Lower lobe of right lung (tissue), 2 donors: Measurements from ENCODE around the gene NPPC. TPM values are rescaled to one million over a fixed set of nuclear protein-coding genes. Genes with fewer than 3 reads are reported as not detected.

ENCODE experiments used
- ATAC-seq, 2 donors: fragments of 200-7000 bp; cut with Tn5 transposase; one replicate each; pipeline ENCODE4 v1.9.1; 2020 to 2022; ENCODE audit warnings: mild to moderate bottlenecking in 2 of 2, moderate library complexity in 2 of 2
- DNase-seq: peaks from one replicate; pipeline ENCODE4 v3.0.0-alpha.2; 2020
- H3K27ac ChIP-seq: fragments of 200-600 bp; one replicate; pipeline ENCODE4 v1.8.0; 2022
- H3K27me3 ChIP-seq: fragments of 200-600 bp; one replicate; pipeline ENCODE4 v1.8.0; 2022; ENCODE audit warnings: low read depth
- H3K36me3 ChIP-seq: fragments of 200-600 bp; one replicate; pipeline ENCODE4 v1.8.0; 2022; ENCODE audit warnings: mild to moderate bottlenecking
- H3K4me1 ChIP-seq: fragments of 200-600 bp; one replicate; pipeline ENCODE4 v1.8.0; 2022
- H3K4me3 ChIP-seq: fragments of 200-600 bp; one replicate; pipeline ENCODE4 v1.8.0; 2022; ENCODE audit warnings: mild to moderate bottlenecking
- H3K9me3 ChIP-seq: fragments of 200-600 bp; one replicate; pipeline ENCODE4 v1.8.0; 2022
- intact Hi-C: fragments of 100-400 bp; cut with DNase I; formaldehyde crosslinking; loops from one replicate; pipeline ENCODE4 v1.11.0; 2022
- total RNA-seq: library from RNA; stranded (reverse); fragmentation: NEBNext Ultra II Directional; extraction: Animal tissue kit (Norgen Biotek cat#: 25700); gene quantifications from one replicate; pipeline ENCODE4 v1.2.1, GENCODE V29; 2021
- TF ChIP-seq, protein P1 (sequence below): fragments of 200-600 bp; IDR thresholded peaks from one replicate; pipeline ENCODE4 v1.8.0; 2022; ENCODE audit warnings: antibody characterized with exemption, mild to moderate bottlenecking
- donor health status: DM: no; HTN: yes; CAD: no; lungs with severe emphysema.

The NPPC gene
- total RNA-seq, 1 donor from 2014 or later, result not detected

- no peaks in the 10 kb centered on the region for H3K9me3 ChIP-seq
- H3K4me3 ChIP-seq, result no peak overlapping the region
- peak; percentile 12 to 21 for ATAC-seq
- H3K27ac ChIP-seq, result no peak overlapping the region
- no peak for DNase-seq
- no peaks in the 10 kb centered on the region for H3K36me3 ChIP-seq
- TF ChIP-seq, protein P1, sequence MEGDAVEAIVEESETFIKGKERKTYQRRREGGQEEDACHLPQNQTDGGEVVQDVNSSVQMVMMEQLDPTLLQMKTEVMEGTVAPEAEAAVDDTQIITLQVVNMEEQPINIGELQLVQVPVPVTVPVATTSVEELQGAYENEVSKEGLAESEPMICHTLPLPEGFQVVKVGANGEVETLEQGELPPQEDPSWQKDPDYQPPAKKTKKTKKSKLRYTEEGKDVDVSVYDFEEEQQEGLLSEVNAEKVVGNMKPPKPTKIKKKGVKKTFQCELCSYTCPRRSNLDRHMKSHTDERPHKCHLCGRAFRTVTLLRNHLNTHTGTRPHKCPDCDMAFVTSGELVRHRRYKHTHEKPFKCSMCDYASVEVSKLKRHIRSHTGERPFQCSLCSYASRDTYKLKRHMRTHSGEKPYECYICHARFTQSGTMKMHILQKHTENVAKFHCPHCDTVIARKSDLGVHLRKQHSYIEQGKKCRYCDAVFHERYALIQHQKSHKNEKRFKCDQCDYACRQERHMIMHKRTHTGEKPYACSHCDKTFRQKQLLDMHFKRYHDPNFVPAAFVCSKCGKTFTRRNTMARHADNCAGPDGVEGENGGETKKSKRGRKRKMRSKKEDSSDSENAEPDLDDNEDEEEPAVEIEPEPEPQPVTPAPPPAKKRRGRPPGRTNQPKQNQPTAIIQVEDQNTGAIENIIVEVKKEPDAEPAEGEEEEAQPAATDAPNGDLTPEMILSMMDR, result no peak
- intact Hi-C loops, result no loop called here
- H3K4me1 ChIP-seq, result no peaks in the 10 kb centered on the region
- H3K27me3 ChIP-seq, result peaks cover 5% of the 10 kb centered on the region
Observed at GRCh38 chr2:231934441-231935206, 8.4 kb upstream of the NPPC start.

DNA sequence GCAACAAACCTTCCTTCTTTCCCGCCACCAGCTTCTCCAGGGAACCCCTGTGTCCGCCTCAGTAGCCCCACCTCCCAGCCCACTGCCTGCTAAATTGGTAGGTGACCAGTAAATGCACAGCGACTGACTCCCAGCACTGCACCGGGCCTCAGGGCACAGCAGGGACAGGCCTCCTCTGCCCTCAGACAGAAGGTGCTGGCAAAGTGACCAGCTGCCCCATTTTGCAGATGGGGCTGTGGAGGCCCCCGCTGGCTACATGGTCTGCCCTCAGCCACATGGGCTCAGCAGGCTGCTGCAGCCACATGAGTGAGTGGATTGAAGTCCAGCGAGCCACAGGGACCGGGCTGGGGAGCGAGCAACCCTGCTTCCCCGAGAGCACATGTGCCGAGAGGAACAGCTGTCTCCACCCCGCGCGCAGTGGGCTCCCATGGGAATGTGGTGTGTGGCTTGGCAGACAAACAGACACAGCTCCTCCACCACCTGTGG, 7.8 kb upstream of the NPPC start:
- peaks cover 9% of the 10 kb centered on the region for H3K27me3 ChIP-seq
- no peaks in the 10 kb centered on the region for H3K9me3 ChIP-seq
- H3K4me3 ChIP-seq, result no peak overlapping the region
- no peak overlapping the region for H3K27ac ChIP-seq
- H3K36me3 ChIP-seq, result no peaks in the 10 kb centered on the region
- TF ChIP-seq, protein P1, result no peak
- H3K4me1 ChIP-seq, result no peaks in the 10 kb centered on the region
- ATAC-seq, result no peak
- DNase-seq, result no peak
- intact Hi-C loops, result no loop called here

DNA sequence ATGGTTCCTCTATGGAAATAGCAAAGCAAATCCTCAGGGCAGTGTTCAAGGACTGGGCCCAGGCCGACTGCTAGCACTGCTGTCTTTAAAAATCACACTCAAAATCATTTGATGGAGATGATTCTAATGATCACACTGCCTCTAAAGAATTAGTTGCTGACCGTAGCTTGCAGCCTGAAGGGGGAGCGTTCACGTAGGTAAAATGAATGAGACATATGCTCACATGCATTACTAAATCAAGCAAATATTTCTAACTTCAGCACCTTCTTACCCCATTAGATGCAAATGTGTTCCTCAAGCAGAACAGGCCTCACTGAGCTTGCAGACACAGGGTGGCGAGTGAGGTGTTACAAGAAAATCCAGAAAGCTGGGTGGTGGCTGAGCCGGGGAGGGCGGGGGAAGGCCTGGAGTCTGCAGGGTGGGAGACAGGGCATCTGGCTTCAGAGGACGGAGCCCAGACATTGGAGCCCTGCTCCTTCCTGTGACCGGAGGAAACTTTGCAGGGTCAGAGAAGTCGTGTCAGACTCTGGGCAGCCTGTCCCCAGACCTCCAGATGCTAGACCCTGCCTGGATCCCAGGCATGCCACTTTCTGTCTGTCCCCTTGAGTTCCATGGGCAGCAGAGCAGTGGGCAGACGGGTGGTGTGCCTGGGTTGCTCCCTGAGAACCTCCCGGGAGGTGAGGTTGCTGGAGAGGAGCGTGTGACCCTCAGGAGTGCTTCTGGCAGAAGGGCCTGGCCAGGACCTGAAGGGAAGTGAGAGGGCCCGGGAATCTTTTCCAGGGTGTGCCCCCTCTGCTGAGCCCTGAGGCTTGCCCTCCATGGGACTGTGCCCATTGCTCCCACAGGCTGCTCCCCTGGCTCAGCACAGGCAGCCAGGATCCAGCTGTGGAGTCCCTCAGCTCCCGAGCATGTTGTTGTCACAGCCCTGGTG, 7.1 kb upstream of the NPPC start:
- Histone ChIP-seq H3K4me1 (no peaks in the 10 kb centered on the region), H3K36me3 (no peaks in the 10 kb centered on the region), H3K4me3 (no peak overlapping the region), H3K27me3 (peaks cover 16% of the 10 kb centered on the region), H3K9me3 (no peaks in the 10 kb centered on the region), H3K27ac (no peak overlapping the region)
- no peak for DNase-seq
- no peak for ATAC-seq
- TF ChIP-seq, protein P1, result no peak
- intact Hi-C loops, result no loop called here

DNA sequence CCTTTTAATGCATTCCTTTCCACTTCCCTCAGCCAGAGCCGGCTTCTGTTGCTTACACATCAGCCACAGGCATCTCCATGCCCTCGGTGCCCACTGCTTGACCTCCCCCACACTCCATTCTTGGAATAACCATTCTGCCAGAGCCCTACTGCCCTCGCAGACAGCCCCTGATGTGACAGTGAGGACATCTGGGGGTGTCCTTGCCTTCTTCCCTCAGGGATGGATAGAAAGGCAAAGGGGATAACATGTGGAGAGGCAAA, 6.4 kb upstream of the NPPC start:
- intact Hi-C loops, result no loop called here
- no peak overlapping the region for H3K4me3 ChIP-seq
- H3K36me3 ChIP-seq, result no peaks in the 10 kb centered on the region
- no peak for ATAC-seq
- H3K4me1 ChIP-seq, result no peaks in the 10 kb centered on the region
- H3K9me3 ChIP-seq, result no peaks in the 10 kb centered on the region
- no peak overlapping the region for H3K27ac ChIP-seq
- DNase-seq, result no peak
- TF ChIP-seq, protein P1, result no peak
- H3K27me3 ChIP-seq, result peaks cover 22% of the 10 kb centered on the region

DNA sequence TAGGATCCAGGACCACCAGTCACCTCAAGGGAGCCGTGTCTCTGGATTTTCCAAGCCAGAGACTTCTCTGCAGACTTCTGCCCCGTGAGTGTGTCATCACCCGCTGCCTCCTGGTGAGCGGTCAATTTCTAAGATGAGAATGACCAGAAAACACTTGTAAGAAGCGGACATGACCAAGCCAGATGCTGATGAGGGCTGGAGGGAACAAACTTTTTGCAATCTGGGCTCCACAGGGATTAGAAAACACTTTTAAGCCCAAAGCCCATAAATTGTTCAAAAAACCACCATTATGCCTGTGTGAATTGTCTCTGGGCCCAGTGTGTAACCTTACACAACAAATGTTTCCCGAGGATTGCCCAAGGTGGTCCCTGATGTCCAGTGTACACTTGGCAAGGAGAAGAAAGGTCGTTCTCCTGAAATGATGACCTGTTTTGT, 5.3 kb upstream of the NPPC start:
- ATAC-seq (no peak), DNase-seq (no peak)
- Histone ChIP-seq H3K4me3 (no peak overlapping the region), H3K9me3 (no peaks in the 10 kb centered on the region), H3K27me3 (peaks cover 33% of the 10 kb centered on the region), H3K4me1 (peaks cover 8% of the 10 kb centered on the region), H3K36me3 (no peaks in the 10 kb centered on the region), H3K27ac (no peak overlapping the region)
- intact Hi-C loops, result no loop called here
- TF ChIP-seq, protein P1, result no peak
